Breast epithelium (tissue), 3 donors: Measurements from ENCODE around the gene FAM219B.

ENCODE experiments used
- CTCF ChIP-seq, 3 donors: fragments of 450-650 bp; IDR thresholded peaks; one replicate each; pipeline ENCODE4 v1.5.1; 2016 to 2017; ENCODE audit warnings: antibody characterized with exemption in 3 of 3, mild to moderate bottlenecking in 3 of 3, moderate library complexity in 3 of 3
- POLR2A ChIP-seq: fragments of 450-650 bp; IDR thresholded peaks from one replicate; pipeline ENCODE4 v1.6.1; 2016; ENCODE audit warnings: antibody characterized with exemption, mild to moderate bottlenecking, moderate library complexity

GRCh38 chr15:74889390-74889882, 17.2 kb downstream of the FAM219B start:
- no peak for TF ChIP-seq POLR2A
- no peak for TF ChIP-seq CTCF (IDR thresholded peaks at IDR 0.05)
